MV-4-11 (cell line): Measurements from ENCODE around the gene BIVM.

ENCODE experiments used
- DNase-seq: peaks from one replicate; lab custom pipeline; 2025; lab: John Stamatoyannopoulos, UW

Gene BIVM

GRCh38 chr13:102879793-102880499 is 81.0 kb downstream of the BIVM start:
- DNase-seq: no peak

GRCh38 chr13:102881819-102882686 is 83.1 kb downstream of the BIVM start:
- no peak for DNase-seq
